ENCODE measurements around the gene NTN1. TPM values are rescaled to one million over a fixed set of nuclear protein-coding genes. Genes with fewer than 3 reads are reported as not detected.

Gene NTN1
- total and polyA plus RNA-seq, 9 donors, result 0.28 to 12.5 (median 1.8) TPM

DNA sequence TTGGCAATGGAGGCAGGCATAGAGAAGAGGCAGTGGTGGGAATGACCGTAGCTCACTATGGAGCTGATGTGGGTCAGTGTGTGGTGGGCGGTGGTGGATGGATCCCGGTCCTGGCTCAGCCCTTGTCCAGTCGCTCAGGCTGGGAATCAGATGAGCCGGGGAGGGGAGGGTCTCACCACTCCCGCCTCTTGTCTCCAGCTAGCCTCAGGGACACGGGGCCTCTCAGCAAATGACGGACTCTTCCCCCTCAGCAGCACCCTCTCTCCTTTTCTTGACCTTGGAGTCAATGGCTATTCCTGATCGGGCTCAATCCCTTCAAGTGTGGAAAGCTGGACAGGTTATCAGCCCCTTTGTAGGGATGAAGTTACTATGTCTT is 208.5 kb downstream of the NTN1 start:
- Histone ChIP-seq H3K4me1 (ENCODE audit: insufficient read depth) (no peaks in the 10 kb centered on the region), H3K9me3 (no peaks in the 10 kb centered on the region), H3K36me3 (no peaks in the 10 kb centered on the region), H3K4me3 (no peak overlapping the region), H3K27ac (no peak overlapping the region), H3K27me3 (no peaks in the 10 kb centered on the region)
- intact Hi-C loops (cut with DNase I), result no loop called here
- DNase-seq, result no peak
- TF ChIP-seq EP300 (IDR thresholded peaks at IDR 0.05) (no peak), POLR2A (IDR thresholded peaks at IDR 0.05) (no peak)
- TF ChIP-seq, protein P1, sequence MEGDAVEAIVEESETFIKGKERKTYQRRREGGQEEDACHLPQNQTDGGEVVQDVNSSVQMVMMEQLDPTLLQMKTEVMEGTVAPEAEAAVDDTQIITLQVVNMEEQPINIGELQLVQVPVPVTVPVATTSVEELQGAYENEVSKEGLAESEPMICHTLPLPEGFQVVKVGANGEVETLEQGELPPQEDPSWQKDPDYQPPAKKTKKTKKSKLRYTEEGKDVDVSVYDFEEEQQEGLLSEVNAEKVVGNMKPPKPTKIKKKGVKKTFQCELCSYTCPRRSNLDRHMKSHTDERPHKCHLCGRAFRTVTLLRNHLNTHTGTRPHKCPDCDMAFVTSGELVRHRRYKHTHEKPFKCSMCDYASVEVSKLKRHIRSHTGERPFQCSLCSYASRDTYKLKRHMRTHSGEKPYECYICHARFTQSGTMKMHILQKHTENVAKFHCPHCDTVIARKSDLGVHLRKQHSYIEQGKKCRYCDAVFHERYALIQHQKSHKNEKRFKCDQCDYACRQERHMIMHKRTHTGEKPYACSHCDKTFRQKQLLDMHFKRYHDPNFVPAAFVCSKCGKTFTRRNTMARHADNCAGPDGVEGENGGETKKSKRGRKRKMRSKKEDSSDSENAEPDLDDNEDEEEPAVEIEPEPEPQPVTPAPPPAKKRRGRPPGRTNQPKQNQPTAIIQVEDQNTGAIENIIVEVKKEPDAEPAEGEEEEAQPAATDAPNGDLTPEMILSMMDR (IDR thresholded peaks at IDR 0.05), result no peak
- WGBS, 3 donors, result 77 to 79% (median 77%) methylated on average over 9 of the region's 9 CpGs

DNA sequence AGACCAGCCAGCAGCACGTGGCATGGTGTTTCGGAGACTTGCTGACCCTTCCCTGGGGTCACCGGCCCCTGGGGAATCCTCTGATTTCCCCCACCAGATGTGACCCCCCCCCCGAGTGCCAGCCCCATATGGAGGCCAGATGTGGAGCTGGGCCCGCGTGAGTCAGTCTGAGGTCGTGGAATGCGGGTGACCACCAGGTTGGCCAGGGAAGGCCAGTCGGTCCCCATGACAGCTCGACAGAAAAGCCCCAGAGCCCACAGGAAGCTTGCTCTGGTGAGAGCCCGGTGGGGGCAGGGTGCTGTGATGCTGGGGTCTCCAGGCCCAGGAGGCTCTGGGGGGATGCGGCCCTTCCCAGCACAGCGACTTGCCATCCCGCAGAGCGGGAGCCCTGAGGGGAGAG is 209.0 kb downstream of the NTN1 start:
- H3K9me3 ChIP-seq, result no peaks in the 10 kb centered on the region
- no peaks in the 10 kb centered on the region for H3K27me3 ChIP-seq
- no peaks in the 10 kb centered on the region for H3K36me3 ChIP-seq
- no peaks in the 10 kb centered on the region for H3K4me1 ChIP-seq (ENCODE audit: insufficient read depth)
- intact Hi-C loops (cut with DNase I), result no loop called here
- WGBS, 3 donors, result 73 to 78% (median 77%) methylated on average over 15 of the region's 15 CpGs
- TF ChIP-seq EP300 (IDR thresholded peaks at IDR 0.05) (no peak), POLR2A (IDR thresholded peaks at IDR 0.05) (no peak)
- TF ChIP-seq, protein P1 (IDR thresholded peaks at IDR 0.05), result no peak
- no peak for DNase-seq
- no peak overlapping the region for H3K4me3 ChIP-seq
- H3K27ac ChIP-seq, result no peak overlapping the region

DNA sequence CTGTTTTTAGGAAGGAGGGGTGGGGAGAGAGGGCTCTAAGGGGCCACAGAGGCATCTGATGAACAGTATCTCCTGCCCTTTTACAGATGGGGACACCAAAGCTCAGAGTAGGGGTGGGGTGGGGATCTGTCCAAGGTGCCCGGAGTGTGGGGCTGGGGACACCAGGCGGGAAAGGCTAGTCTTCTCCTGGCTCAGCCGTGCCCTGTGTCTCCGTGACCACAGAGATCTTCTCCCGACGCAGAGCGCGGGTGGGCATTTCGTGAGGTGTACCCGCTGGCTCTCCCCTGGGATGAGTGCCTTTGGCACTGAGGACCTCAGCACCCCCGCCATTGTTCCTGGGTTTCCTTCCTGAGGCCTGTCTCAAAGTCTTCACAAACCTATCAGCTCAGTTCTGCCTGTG is 209.6 kb downstream of the NTN1 start:
- 96% methylated on average over 11 of the region's 11 CpGs for WGBS, 3 donors

DNA sequence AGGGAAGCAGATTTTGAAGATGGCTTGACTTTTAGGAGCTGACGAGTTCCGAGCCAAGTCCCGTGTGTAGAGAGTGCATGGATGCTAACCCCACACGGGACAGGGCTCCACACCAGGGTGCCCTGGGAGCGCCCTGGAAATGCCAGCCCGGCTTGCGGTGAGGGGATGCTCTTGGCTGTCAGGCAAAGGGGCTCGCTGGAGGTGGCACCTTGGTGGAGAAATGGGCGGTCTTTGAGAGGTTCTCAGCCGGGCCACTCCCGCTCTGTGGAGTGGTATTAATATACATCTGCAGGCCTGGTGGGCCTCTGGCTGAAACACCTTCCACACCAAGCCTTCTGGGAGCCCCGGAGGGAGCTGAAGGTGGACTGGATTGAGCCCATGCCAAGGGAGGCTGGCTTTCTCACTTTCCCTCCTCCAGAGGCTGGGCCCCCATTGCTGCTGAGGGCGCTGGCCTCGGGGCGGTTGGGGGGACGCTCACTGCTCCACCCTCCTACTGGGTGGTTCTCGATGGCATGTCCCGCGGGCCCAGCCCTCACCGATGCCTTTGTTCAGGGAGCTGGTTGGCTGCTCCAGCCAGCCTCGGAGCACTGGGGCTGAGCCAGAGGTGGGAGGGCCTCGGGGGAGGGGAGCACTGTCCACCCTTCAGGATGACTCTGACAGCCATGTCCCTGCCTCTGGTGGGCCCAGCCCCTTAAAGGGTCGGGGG is 210.3 kb downstream of the NTN1 start:
- H3K27ac ChIP-seq, result no peak overlapping the region
- no peak for DNase-seq
- intact Hi-C loops (cut with DNase I), result no loop called here
- 83 to 85% (median 85%) methylated on average over 18 to 23 of the region's 23 CpGs for WGBS, 3 donors
- H3K27me3 ChIP-seq, result no peaks in the 10 kb centered on the region
- no peak for TF ChIP-seq EP300 (IDR thresholded peaks at IDR 0.05)
- no peak for TF ChIP-seq POLR2A (IDR thresholded peaks at IDR 0.05)
- TF ChIP-seq, protein P1 (IDR thresholded peaks at IDR 0.05), result no peak
- no peaks in the 10 kb centered on the region for H3K9me3 ChIP-seq
- no peak overlapping the region for H3K4me3 ChIP-seq
- H3K36me3 ChIP-seq, result no peaks in the 10 kb centered on the region
- no peaks in the 10 kb centered on the region for H3K4me1 ChIP-seq (ENCODE audit: insufficient read depth)

More for the DNA sequence above, 209.6 kb downstream of the NTN1 start:
- no peaks in the 10 kb centered on the region for H3K9me3 ChIP-seq
- no peaks in the 10 kb centered on the region for H3K27me3 ChIP-seq
- H3K4me3 ChIP-seq, result no peak overlapping the region
- intact Hi-C loops (cut with DNase I), result no loop called here
- H3K4me1 ChIP-seq (ENCODE audit: insufficient read depth), result no peaks in the 10 kb centered on the region
- DNase-seq, result no peak
- TF ChIP-seq POLR2A (IDR thresholded peaks at IDR 0.05), result no peak
- no peak for TF ChIP-seq EP300 (IDR thresholded peaks at IDR 0.05)
- TF ChIP-seq, protein P1 (IDR thresholded peaks at IDR 0.05), result no peak
- no peaks in the 10 kb centered on the region for H3K36me3 ChIP-seq
- no peak overlapping the region for H3K27ac ChIP-seq

All from ovary (tissue), 9 donors.